GM20000 (cell line): ENCODE results near the gene FGF21.
A peak's percentile ranks its signal among the peaks of the same experiment; 100 is the strongest.

Experiments
- DNase-seq: peaks from one replicate; pipeline ENCODE4 v3.0.0; 2012; ENCODE audit warnings: low spot score
- CTCF ChIP-seq: IDR thresholded peaks from 2 replicates; pipeline ENCODE4 v1.5.1; 2012; ENCODE audit warnings: mild to moderate bottlenecking, control low read depth; ENCODE audit errors: extremely low read depth, missing control alignments

Gene FGF21

GRCh38 chr19:48750771-48751504 lies 4.4 kb upstream of the FGF21 start:
- DNase-seq = no peak
- TF ChIP-seq CTCF = no peak

GRCh38 chr19:48751845-48752495 lies 3.4 kb upstream of the FGF21 start:
- no peak for TF ChIP-seq CTCF
- no peak for DNase-seq

- no peak for TF ChIP-seq CTCF
- DNase-seq = peak; percentile 54
These were observed 2.6 kb upstream of the FGF21 start, which contains the start of gene FUT1 for GRCh38 chr19:48752496-48753365. FUT1 (minus strand) TSS chr19:48752641; CDS start chr19:48751281, 1,360 bp downstream.

GRCh38 chr19:48755787-48756186 lies 463 bp downstream of the FGF21 start:
- no peak for DNase-seq

GRCh38 chr19:48756212-48756611 lies 888 bp downstream of the FGF21 start:
- DNase-seq = no peak
- TF ChIP-seq CTCF = no peak

More at GRCh38 chr19:48755787-48756186, 463 bp downstream of the FGF21 start:
- no peak for TF ChIP-seq CTCF

GRCh38 chr19:48756686-48757085 lies 1.4 kb downstream of the FGF21 start:
- DNase-seq = no peak
- TF ChIP-seq CTCF = no peak
